B cell (primary cell): ENCODE results near the gene PTPN4.

ENCODE experiments used
- EZH2 ChIP-seq: IDR thresholded peaks from 2 replicates; pipeline ENCODE4 v1.6.1; 2012; ENCODE audit warnings: borderline replicate concordance, low read depth, mild to moderate bottlenecking, moderate library complexity, low read length; ENCODE audit not compliant: insufficient read depth, poor library complexity, severe bottlenecking
- TF ChIP-seq, protein P1 (sequence below): fragments of 200-600 bp; IDR thresholded peaks from one replicate; pipeline ENCODE4 v1.8.0; 2022; ENCODE audit warnings: antibody characterized with exemption, mild to moderate bottlenecking

DNA sequence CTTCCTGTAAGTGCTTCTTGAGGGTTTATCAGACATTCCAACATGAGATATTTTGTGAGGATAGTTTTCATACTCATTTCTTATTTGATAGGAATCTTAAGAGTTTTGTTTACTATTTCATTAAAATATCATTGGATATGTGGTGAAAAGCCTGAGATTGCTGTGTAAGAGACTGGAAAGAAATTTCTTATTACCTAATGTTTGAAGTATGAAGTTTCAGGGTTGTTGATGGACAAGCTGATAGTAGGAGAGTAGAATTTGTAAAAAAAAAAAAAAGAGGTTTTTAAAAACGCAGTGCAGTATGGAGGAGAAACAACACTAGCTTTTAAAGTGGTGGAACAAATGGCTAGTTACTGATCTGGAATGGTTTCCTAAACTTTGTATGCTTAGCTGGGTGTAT lies 260.8 kb downstream of the PTPN4 start:
- TF ChIP-seq, protein P1, sequence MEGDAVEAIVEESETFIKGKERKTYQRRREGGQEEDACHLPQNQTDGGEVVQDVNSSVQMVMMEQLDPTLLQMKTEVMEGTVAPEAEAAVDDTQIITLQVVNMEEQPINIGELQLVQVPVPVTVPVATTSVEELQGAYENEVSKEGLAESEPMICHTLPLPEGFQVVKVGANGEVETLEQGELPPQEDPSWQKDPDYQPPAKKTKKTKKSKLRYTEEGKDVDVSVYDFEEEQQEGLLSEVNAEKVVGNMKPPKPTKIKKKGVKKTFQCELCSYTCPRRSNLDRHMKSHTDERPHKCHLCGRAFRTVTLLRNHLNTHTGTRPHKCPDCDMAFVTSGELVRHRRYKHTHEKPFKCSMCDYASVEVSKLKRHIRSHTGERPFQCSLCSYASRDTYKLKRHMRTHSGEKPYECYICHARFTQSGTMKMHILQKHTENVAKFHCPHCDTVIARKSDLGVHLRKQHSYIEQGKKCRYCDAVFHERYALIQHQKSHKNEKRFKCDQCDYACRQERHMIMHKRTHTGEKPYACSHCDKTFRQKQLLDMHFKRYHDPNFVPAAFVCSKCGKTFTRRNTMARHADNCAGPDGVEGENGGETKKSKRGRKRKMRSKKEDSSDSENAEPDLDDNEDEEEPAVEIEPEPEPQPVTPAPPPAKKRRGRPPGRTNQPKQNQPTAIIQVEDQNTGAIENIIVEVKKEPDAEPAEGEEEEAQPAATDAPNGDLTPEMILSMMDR: no peak
- no peak for TF ChIP-seq EZH2
